Effector CD4-positive, alpha-beta T cell (primary cell): ENCODE data around the gene CHIA.

ENCODE experiments used
- DNase-seq: peaks from one replicate; pipeline ENCODE4 v3.0.0-alpha.2; 2020

The CHIA gene

DNA sequence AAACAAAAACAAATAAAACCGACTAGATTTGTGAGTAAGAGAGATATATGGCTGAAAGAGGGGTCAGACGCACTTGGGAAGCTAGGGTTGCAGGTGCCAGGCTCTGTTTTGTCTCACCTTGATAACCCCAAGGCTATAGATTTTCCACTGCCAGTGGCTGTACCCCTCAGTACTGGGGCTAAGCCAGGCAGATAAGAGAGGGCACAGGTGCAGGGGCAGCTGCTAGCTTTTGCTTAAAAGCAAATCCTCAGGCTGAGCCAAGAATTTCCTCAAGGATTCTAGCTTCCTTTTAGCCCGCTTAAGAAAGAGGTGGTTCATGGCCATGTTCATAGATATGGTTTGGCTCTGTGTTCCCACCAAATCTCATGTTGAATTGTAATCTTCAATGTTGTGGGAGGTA, 79.0 kb downstream of the CHIA start:
- DNase-seq = no peak
